NT2/D1 (cell line): ENCODE results near the gene BMP8B.

Experiments used
- YY1 ChIP-seq: IDR thresholded peaks from 2 replicates; pipeline ENCODE4 v1.6.1; 2011; ENCODE audit not compliant: insufficient read length, insufficient read depth
- ZNF274 ChIP-seq: IDR thresholded peaks from 2 replicates; pipeline ENCODE4 v1.6.1; 2011; ENCODE audit warnings: mild to moderate bottlenecking, low read depth, low read length

- no peak for TF ChIP-seq ZNF274
- no peak for TF ChIP-seq YY1
Measured at GRCh38 chr1:39761557-39762260, 27.0 kb downstream of the BMP8B start.
